ENCODE results near the gene FOXE1. TPM values are rescaled to one million over a fixed set of nuclear protein-coding genes. Genes with fewer than 3 reads are reported as not detected.

The FOXE1 gene
- total and polyA plus RNA-seq, 2 experiments from 2014 or later: not detected

GRCh38 chr9:97852001-97852398 is 1.0 kb upstream of the FOXE1 start:
- peaks cover 100% of the 10 kb centered on the region for H3K27me3 ChIP-seq
- H3K36me3 ChIP-seq: no peaks in the 10 kb centered on the region
- H3K27ac ChIP-seq: no peak overlapping the region
- H3K4me3 ChIP-seq: peak overlapping the region; percentile 7
- H3K4me1 ChIP-seq (ENCODE audit: low read depth): no peaks in the 10 kb centered on the region
- no peak for TF ChIP-seq CTCF (IDR thresholded peaks at IDR 0.05; ENCODE audit: low read depth, low read length)
- DNase-seq (ENCODE audit: low read depth in 1 of 2, low spot score in 1 of 2): no peak
- no peaks in the 10 kb centered on the region for H3K9me3 ChIP-seq (ENCODE audit: low read depth)

- H3K36me3 ChIP-seq: no peaks in the 10 kb centered on the region
- H3K4me3 ChIP-seq: no peak overlapping the region
- TF ChIP-seq CTCF (IDR thresholded peaks at IDR 0.05; ENCODE audit: low read depth, low read length): no peak
- H3K9me3 ChIP-seq (ENCODE audit: low read depth): no peaks in the 10 kb centered on the region
- H3K27ac ChIP-seq: no peak overlapping the region
- DNase-seq (ENCODE audit: low read depth in 1 of 2, low spot score in 1 of 2): no peak
- no peaks in the 10 kb centered on the region for H3K4me1 ChIP-seq (ENCODE audit: low read depth)
- peaks cover 100% of the 10 kb centered on the region for H3K27me3 ChIP-seq
These were observed 499 bp upstream of the FOXE1 start for GRCh38 chr9:97852399-97853055.

GRCh38 chr9:97853844-97854695 is 1.0 kb downstream of the FOXE1 start:
- Histone ChIP-seq H3K36me3 (no peaks in the 10 kb centered on the region), H3K27ac (no peak overlapping the region), H3K9me3 (ENCODE audit: low read depth) (no peaks in the 10 kb centered on the region), H3K27me3 (peaks cover 100% of the 10 kb centered on the region), H3K4me1 (ENCODE audit: low read depth) (no peaks in the 10 kb centered on the region), H3K4me3 (peak overlapping the region; percentile 35)
- TF ChIP-seq CTCF (IDR thresholded peaks at IDR 0.05; ENCODE audit: low read depth, low read length): no peak
- peak; percentile 39 to 52 for DNase-seq (ENCODE audit: low read depth in 1 of 2, low spot score in 1 of 2)

GRCh38 chr9:97854696-97855485 is 1.9 kb downstream of the FOXE1 start:
- DNase-seq (ENCODE audit: low read depth in 1 of 2, low spot score in 1 of 2): no peak
- no peak for TF ChIP-seq CTCF (IDR thresholded peaks at IDR 0.05; ENCODE audit: low read depth, low read length)
- no peaks in the 10 kb centered on the region for H3K36me3 ChIP-seq
- no peaks in the 10 kb centered on the region for H3K4me1 ChIP-seq (ENCODE audit: low read depth)
- no peak overlapping the region for H3K4me3 ChIP-seq
- H3K9me3 ChIP-seq (ENCODE audit: low read depth): no peaks in the 10 kb centered on the region
- H3K27me3 ChIP-seq: peaks cover 100% of the 10 kb centered on the region
- H3K27ac ChIP-seq: no peak overlapping the region

GRCh38 chr9:97855486-97855875 is 2.5 kb downstream of the FOXE1 start:
- no peak for TF ChIP-seq CTCF (IDR thresholded peaks at IDR 0.05; ENCODE audit: low read depth, low read length)
- H3K36me3 ChIP-seq: no peaks in the 10 kb centered on the region
- DNase-seq (ENCODE audit: low read depth in 1 of 2, low spot score in 1 of 2): no peak
- H3K27ac ChIP-seq: no peak overlapping the region
- no peak overlapping the region for H3K4me3 ChIP-seq
- H3K27me3 ChIP-seq: peaks cover 100% of the 10 kb centered on the region
- H3K4me1 ChIP-seq (ENCODE audit: low read depth): no peaks in the 10 kb centered on the region
- H3K9me3 ChIP-seq (ENCODE audit: low read depth): no peaks in the 10 kb centered on the region

Measured in cardiac muscle cell (in vitro differentiated cells and primary cell).